Muscle layer of colon (tissue), 2 donors: ENCODE results near the gene ABCC5.

ENCODE experiments used
- H3K27ac ChIP-seq: one replicate; pipeline ENCODE4 v1.7.0; 2013; ENCODE audit warnings: low read depth, mild to moderate bottlenecking, low read length, moderate library complexity
- H3K27me3 ChIP-seq, 2 donors: one replicate each; pipeline ENCODE4 v1.7.0; 2013; ENCODE audit warnings: low read length in 2 of 2, mild to moderate bottlenecking in 2 of 2; ENCODE audit not compliant: insufficient read depth in 2 of 2, control insufficient read depth in 1 of 2
- H3K36me3 ChIP-seq: one replicate; pipeline ENCODE4 v1.7.0; 2013; ENCODE audit warnings: mild to moderate bottlenecking, low read length; ENCODE audit not compliant: insufficient read depth
- H3K4me1 ChIP-seq: one replicate; pipeline ENCODE4 v1.7.0; 2013; ENCODE audit warnings: mild to moderate bottlenecking, low read length; ENCODE audit not compliant: insufficient read depth
- H3K4me3 ChIP-seq, 2 donors: one replicate each; pipeline ENCODE4 v1.7.0; 2013; ENCODE audit warnings: low read length in 2 of 2, low read depth in 1 of 2, mild to moderate bottlenecking in 1 of 2, moderate library complexity in 1 of 2
- H3K9ac ChIP-seq: one replicate; pipeline ENCODE4 v1.7.0; 2013; ENCODE audit warnings: low read length
- H3K9me3 ChIP-seq: one replicate; pipeline ENCODE4 v1.7.0; 2013; ENCODE audit warnings: mild to moderate bottlenecking, low read length
- donor health status: abdominal sarcoma.
- donor health status: Adenocarcinoma of cecum.

The ABCC5 gene

GRCh38 chr3:183914856-183915255 is 102.8 kb downstream of the ABCC5 start:
- no peaks in the 10 kb centered on the region for H3K27me3 ChIP-seq
- H3K36me3 ChIP-seq: no peaks in the 10 kb centered on the region
- H3K9ac ChIP-seq: no peak overlapping the region
- H3K9me3 ChIP-seq: no peaks in the 10 kb centered on the region
- H3K4me3 ChIP-seq: no peak overlapping the region
- no peak overlapping the region for H3K27ac ChIP-seq
- no peaks in the 10 kb centered on the region for H3K4me1 ChIP-seq

- H3K27ac ChIP-seq: no peak overlapping the region
- H3K27me3 ChIP-seq: no peaks in the 10 kb centered on the region
- H3K36me3 ChIP-seq: no peaks in the 10 kb centered on the region
- no peak overlapping the region for H3K4me3 ChIP-seq
- H3K9ac ChIP-seq: no peak overlapping the region
- H3K9me3 ChIP-seq: no peaks in the 10 kb centered on the region
- H3K4me1 ChIP-seq: no peaks in the 10 kb centered on the region
Observed at GRCh38 chr3:183913580-183913920, 104.1 kb downstream of the ABCC5 start.

- Histone ChIP-seq H3K36me3 (no peaks in the 10 kb centered on the region), H3K27me3 (no peaks in the 10 kb centered on the region), H3K9me3 (no peaks in the 10 kb centered on the region), H3K9ac (no peak overlapping the region), H3K4me3 (no peak overlapping the region), H3K4me1 (no peaks in the 10 kb centered on the region), H3K27ac (no peak overlapping the region)
Observed at GRCh38 chr3:183912895-183913579, 104.6 kb downstream of the ABCC5 start.

GRCh38 chr3:183911763-183912506 is 105.7 kb downstream of the ABCC5 start:
- Histone ChIP-seq H3K4me1 (no peaks in the 10 kb centered on the region), H3K4me3 (no peak overlapping the region), H3K9me3 (no peaks in the 10 kb centered on the region), H3K27ac (no peak overlapping the region), H3K9ac (no peak overlapping the region), H3K36me3 (no peaks in the 10 kb centered on the region), H3K27me3 (no peaks in the 10 kb centered on the region)

- H3K4me1 ChIP-seq: no peaks in the 10 kb centered on the region
- H3K9ac ChIP-seq: no peak overlapping the region
Observed at GRCh38 chr3:183911087-183911486, 106.6 kb downstream of the ABCC5 start.

DNA sequence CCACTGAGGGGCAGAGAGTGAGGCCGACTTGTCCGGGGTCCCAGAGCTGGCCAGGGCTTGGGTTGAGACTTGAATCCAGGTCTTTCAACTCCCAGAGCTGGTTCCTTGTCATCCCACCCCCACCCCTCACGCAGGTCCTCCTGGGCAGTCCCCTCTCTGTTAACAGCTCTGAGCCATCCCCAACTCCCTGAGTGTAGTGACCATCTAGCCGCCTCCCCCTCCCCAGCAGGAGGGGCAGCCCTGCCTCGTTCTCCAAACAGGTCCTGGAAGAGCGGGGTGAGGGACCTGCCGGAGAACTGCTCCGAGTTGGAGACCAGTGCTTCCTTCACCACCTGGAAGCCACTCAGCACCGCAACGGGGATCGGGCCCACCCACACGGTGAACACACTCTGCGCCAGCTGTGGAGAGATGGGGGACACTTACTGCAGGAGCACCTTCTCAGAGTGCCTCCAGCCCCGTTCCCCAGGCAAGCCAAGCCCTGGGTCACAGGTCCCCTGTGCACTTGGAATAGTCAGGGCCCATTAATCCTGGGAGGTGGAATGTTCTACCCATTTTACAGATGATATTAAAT is 108.6 kb downstream of the ABCC5 start:
- Histone ChIP-seq H3K4me1 (no peaks in the 10 kb centered on the region), H3K9ac (no peak overlapping the region)

More at GRCh38 chr3:183911087-183911486, 106.6 kb downstream of the ABCC5 start:
- H3K36me3 ChIP-seq: no peaks in the 10 kb centered on the region
- no peak overlapping the region for H3K4me3 ChIP-seq
- H3K27ac ChIP-seq: no peak overlapping the region
- H3K9me3 ChIP-seq: no peaks in the 10 kb centered on the region
- H3K27me3 ChIP-seq: no peaks in the 10 kb centered on the region

GRCh38 chr3:183907911-183908331 is 109.8 kb downstream of the ABCC5 start:
- H3K9me3 ChIP-seq: no peaks in the 10 kb centered on the region
- H3K9ac ChIP-seq: no peak overlapping the region
- H3K27me3 ChIP-seq: no peaks in the 10 kb centered on the region
- H3K4me1 ChIP-seq: no peaks in the 10 kb centered on the region
- no peak overlapping the region for H3K4me3 ChIP-seq
- no peaks in the 10 kb centered on the region for H3K36me3 ChIP-seq
- H3K27ac ChIP-seq: no peak overlapping the region

More for the DNA sequence above, 108.6 kb downstream of the ABCC5 start:
- Histone ChIP-seq H3K9me3 (no peaks in the 10 kb centered on the region), H3K4me3 (no peak overlapping the region), H3K36me3 (no peaks in the 10 kb centered on the region), H3K27me3 (no peaks in the 10 kb centered on the region), H3K27ac (no peak overlapping the region)

- Histone ChIP-seq H3K27ac (no peak overlapping the region), H3K4me3 (no peak overlapping the region), H3K27me3 (no peaks in the 10 kb centered on the region), H3K9me3 (no peaks in the 10 kb centered on the region), H3K4me1 (no peaks in the 10 kb centered on the region), H3K9ac (no peak overlapping the region), H3K36me3 (no peaks in the 10 kb centered on the region)
Observed at GRCh38 chr3:183907176-183907575, 110.5 kb downstream of the ABCC5 start.

DNA sequence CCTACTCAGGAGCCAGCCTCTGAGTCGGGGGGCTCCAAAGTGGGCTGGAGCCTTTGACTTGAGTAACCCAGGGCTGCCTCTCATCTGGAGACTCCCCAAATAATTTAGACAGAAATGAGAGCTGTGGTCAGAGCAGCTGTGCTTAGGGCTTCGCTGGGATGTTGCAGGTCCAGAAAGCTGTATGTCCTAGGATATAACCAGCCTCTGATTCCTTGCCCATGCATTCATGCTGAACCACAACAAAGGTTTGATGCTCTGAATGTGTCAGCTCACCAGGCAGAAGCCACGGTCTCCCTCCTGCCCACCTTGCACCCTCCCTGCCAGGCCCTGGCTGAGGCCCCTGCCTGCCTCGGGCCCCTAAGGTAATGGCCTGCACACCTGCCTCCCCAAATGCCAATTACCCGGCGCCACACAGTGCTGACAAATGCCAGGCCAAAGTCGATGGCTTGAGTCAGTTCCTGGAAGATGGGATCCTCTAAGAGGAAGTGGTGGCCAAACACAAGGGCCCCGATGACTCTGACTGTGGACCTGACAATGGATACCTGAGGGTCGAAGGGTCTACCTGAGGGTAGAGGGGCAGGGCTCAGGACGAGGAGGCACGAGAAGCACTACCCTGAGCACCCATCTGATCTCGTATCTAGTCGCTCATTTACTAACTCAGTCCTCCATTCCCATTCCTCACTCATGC is 111.3 kb downstream of the ABCC5 start:
- H3K9me3 ChIP-seq: no peaks in the 10 kb centered on the region
- no peak overlapping the region for H3K4me3 ChIP-seq
- H3K36me3 ChIP-seq: no peaks in the 10 kb centered on the region
- H3K27ac ChIP-seq: no peak overlapping the region
- no peaks in the 10 kb centered on the region for H3K27me3 ChIP-seq
- H3K4me1 ChIP-seq: no peaks in the 10 kb centered on the region
- no peak overlapping the region for H3K9ac ChIP-seq

- Histone ChIP-seq H3K4me1 (no peaks in the 10 kb centered on the region), H3K36me3 (no peaks in the 10 kb centered on the region), H3K27me3 (no peaks in the 10 kb centered on the region), H3K27ac (no peak overlapping the region), H3K4me3 (no peak overlapping the region), H3K9ac (no peak overlapping the region), H3K9me3 (no peaks in the 10 kb centered on the region)
Observed at GRCh38 chr3:183904833-183905780, 112.6 kb downstream of the ABCC5 start.
